NCI-H748 (cell line): Measurements from ENCODE around the gene TSC22D3.

Experiments
- DNase-seq: peaks from one replicate; lab custom pipeline; 2025; ENCODE audit not compliant: unreplicated experiment; lab: John Stamatoyannopoulos, UW

TSC22D3 gene

GRCh38 chrX:107730991-107731766 lies 44.4 kb downstream of the TSC22D3 start:
- DNase-seq, result no peak

- no peak for DNase-seq
These were observed 45.3 kb downstream of the TSC22D3 start for GRCh38 chrX:107730298-107730655.

- peak; percentile 63 for DNase-seq
These were observed 45.9 kb downstream of the TSC22D3 start for GRCh38 chrX:107729558-107730297.

GRCh38 chrX:107728371-107729099 lies 47.1 kb downstream of the TSC22D3 start:
- no peak for DNase-seq

- DNase-seq, result peak; percentile 45
These were observed 48.6 kb downstream of the TSC22D3 start for GRCh38 chrX:107726816-107727534.

GRCh38 chrX:107725761-107726555 lies 49.6 kb downstream of the TSC22D3 start:
- DNase-seq, result no peak

GRCh38 chrX:107724653-107725052 lies 50.9 kb downstream of the TSC22D3 start:
- no peak for DNase-seq

GRCh38 chrX:107723511-107723910 lies 52.1 kb downstream of the TSC22D3 start:
- DNase-seq, result no peak

GRCh38 chrX:107721966-107722707 lies 53.5 kb downstream of the TSC22D3 start:
- peak; percentile 10 for DNase-seq

GRCh38 chrX:107721318-107721717 lies 54.3 kb downstream of the TSC22D3 start:
- no peak for DNase-seq

- DNase-seq, result peak; percentile 79
These were observed 57.4 kb downstream of the TSC22D3 start for GRCh38 chrX:107718156-107718621.

GRCh38 chrX:107716816-107717700 lies 58.5 kb downstream of the TSC22D3 start:
- peak; percentile 32 for DNase-seq

- peak; percentile 31 for DNase-seq
These were observed 59.4 kb downstream of the TSC22D3 start for GRCh38 chrX:107716118-107716684.

GRCh38 chrX:107715331-107716117 lies 60.1 kb downstream of the TSC22D3 start:
- DNase-seq, result no peak

GRCh38 chrX:107714206-107714891 lies 61.2 kb downstream of the TSC22D3 start:
- DNase-seq, result no peak

GRCh38 chrX:107713543-107714205 lies 61.9 kb downstream of the TSC22D3 start:
- DNase-seq, result no peak
